ENCODE data around the gene ADGRL3. TPM values are rescaled to one million over a fixed set of nuclear protein-coding genes. Genes with fewer than 3 reads are reported as not detected.

ADGRL3 gene
- polyA plus RNA-seq, 3 donors, result 22.2 to 26.3 (median 24.3) TPM

- DNase-seq, result no peak
Observed at GRCh38 chr4:61545902-61546480, 345.9 kb downstream of the ADGRL3 start.

- no peak for DNase-seq
Observed at GRCh38 chr4:61549336-61549735, 349.2 kb downstream of the ADGRL3 start.

GRCh38 chr4:61553557-61554125 lies 353.5 kb downstream of the ADGRL3 start:
- no peak for DNase-seq

GRCh38 chr4:61555789-61556188 lies 355.7 kb downstream of the ADGRL3 start:
- DNase-seq, result no peak

GRCh38 chr4:61556277-61556676 lies 356.2 kb downstream of the ADGRL3 start:
- no peak for DNase-seq

- no peak for DNase-seq
Observed at GRCh38 chr4:61559396-61559795, 359.3 kb downstream of the ADGRL3 start.

GRCh38 chr4:61561028-61561427 lies 360.9 kb downstream of the ADGRL3 start:
- DNase-seq, result no peak

GRCh38 chr4:61571761-61572559 lies 371.8 kb downstream of the ADGRL3 start:
- DNase-seq, result no peak

GRCh38 chr4:61575796-61576195 lies 375.7 kb downstream of the ADGRL3 start:
- no peak for DNase-seq

GRCh38 chr4:61579786-61580185 lies 379.7 kb downstream of the ADGRL3 start:
- DNase-seq, result no peak

- DNase-seq, result no peak
Observed at GRCh38 chr4:61580721-61581377, 380.7 kb downstream of the ADGRL3 start.

- no peak for DNase-seq
Observed at GRCh38 chr4:61583696-61584095, 383.6 kb downstream of the ADGRL3 start.

- DNase-seq, result no peak
Observed at GRCh38 chr4:61588621-61589402, 388.7 kb downstream of the ADGRL3 start.

GRCh38 chr4:61590881-61591280 lies 390.8 kb downstream of the ADGRL3 start:
- no peak for DNase-seq

- no peak for DNase-seq
Observed at GRCh38 chr4:61596606-61597340, 396.6 kb downstream of the ADGRL3 start.

- no peak for DNase-seq
Observed at GRCh38 chr4:61603086-61603485, 403.0 kb downstream of the ADGRL3 start.

GRCh38 chr4:61604054-61604453 lies 403.9 kb downstream of the ADGRL3 start:
- no peak for DNase-seq

GRCh38 chr4:61605984-61606383 lies 405.9 kb downstream of the ADGRL3 start:
- DNase-seq, result no peak

- DNase-seq, result no peak
Observed at GRCh38 chr4:61614231-61614630, 414.1 kb downstream of the ADGRL3 start.

GRCh38 chr4:61619528-61619927 lies 419.4 kb downstream of the ADGRL3 start:
- peak; percentile 10 for DNase-seq

GRCh38 chr4:61628282-61628681 lies 428.2 kb downstream of the ADGRL3 start:
- no peak for DNase-seq

All from renal pelvis (tissue), 4 donors.